HCT116 (cell line): ENCODE measurements around the gene PRR35. TPM values are rescaled to one million over a fixed set of nuclear protein-coding genes. Genes with fewer than 3 reads are reported as not detected.
A peak's percentile ranks its signal among the peaks of the same experiment; 100 is the strongest.

ENCODE experiments used
- ATAC-seq: fragments of 200-7000 bp; cut with Tn5 transposase; 2 replicates; pipeline ENCODE4 v1.9.1; 2020; ENCODE audit warnings: mild to moderate bottlenecking, moderate library complexity
- Bru-seq: library from RNA; stranded (reverse); fragments of 400-500 nt; gene quantifications from one replicate; lab custom pipeline; 2021; lab: Mats Ljungman, UMichigan
- BruChase-seq, 2 experiments: library from RNA; stranded (reverse); fragments of 400-500 nt; gene quantifications; one replicate each; lab custom pipeline; 2021; lab: Mats Ljungman, UMichigan
- BruUV-seq: library from RNA; stranded (reverse); fragments of 400-500 nt; replicated peaks from 2 replicates; lab custom pipeline; 2021; lab: Mats Ljungman, UMichigan
- CTCF ChIA-PET: fragments of 300-600 bp; sonication (Branson Sonifier 250); formaldehyde crosslinking; loops from one replicate; lab custom pipeline; 2021; ENCODE audit warnings: antibody characterized with exemption; lab: Charles Lee
- POLR2A ChIA-PET: fragments of 300-600, 350-600 bp; sonication (Branson Sonifier 250); formaldehyde crosslinking; loops from one replicate; lab custom pipeline; 2021; ENCODE audit warnings: antibody characterized with exemption; lab: Charles Lee
- RAD21 ChIA-PET, 2 experiments: fragments of 300-600 bp; sonication (Branson Sonifier 250); formaldehyde crosslinking; loops; one replicate each; lab custom pipeline; 2023; ENCODE audit warnings: low total read pairs in 2 of 2; ENCODE audit not compliant: uncharacterized antibody in 2 of 2, unreplicated experiment in 2 of 2, low non-redundant PET in 1 of 2; lab: Charles Lee
- DNase-seq: peaks from one replicate; pipeline ENCODE4 v3.0.0-alpha.2; 2010; ENCODE audit warnings: low read depth, low spot score
- H2AFZ ChIP-seq: fragments of 200-600 bp; shearing (Covaris generic), sonication (generic); 2 replicates; pipeline ENCODE4 v1.6.1; 2017; ENCODE audit warnings: low read depth, mixed run types, mixed read lengths, antibody characterized with exemption, low read length; ENCODE audit not compliant: poor library complexity, severe bottlenecking
- H3K27ac ChIP-seq: 2 replicates; pipeline ENCODE4 v1.5.1; 2012; ENCODE audit warnings: low read depth, low read length
- H3K27me3 ChIP-seq: fragments of 200-600 bp; sonication (generic); 2 replicates; pipeline ENCODE4 v1.6.1; 2016; ENCODE audit warnings: mixed run types, low read length, mixed read lengths; ENCODE audit not compliant: insufficient read depth
- H3K36me3 ChIP-seq, 2 experiments: fragments of 200-500 bp in 1 of 2; fragments of 200-600 bp in 1 of 2; sonication (Bioruptor generic) in 1 of 2; sonication (generic) in 1 of 2; 2 replicates each; pipeline versions ENCODE4 v1.5.1 to v1.6.1; 2014 to 2016; ENCODE audit warnings: low read length in 2 of 2, inconsistent platforms in 1 of 2, mixed read lengths in 1 of 2, mixed run types in 1 of 2; ENCODE audit not compliant: insufficient read depth in 2 of 2, control insufficient read depth in 1 of 2
- H3K4me1 ChIP-seq, 2 experiments: fragments of 200-600 bp in 1 of 2; sonication (generic) in 1 of 2; 2 replicates each; pipeline versions ENCODE4 v1.5.1 to v1.6.1; 2012 to 2017; ENCODE audit warnings: low read length in 2 of 2, inconsistent platforms in 1 of 2, mild to moderate bottlenecking in 1 of 2, mixed read lengths in 1 of 2, mixed run types in 1 of 2, moderate library complexity in 1 of 2; ENCODE audit not compliant: insufficient read depth in 2 of 2, control insufficient read depth in 1 of 2
- H3K4me2 ChIP-seq: fragments of 200-600 bp; sonication (generic); 2 replicates; pipeline ENCODE4 v1.6.1; 2017; ENCODE audit warnings: mixed run types, low read length, mixed read lengths
- H3K4me3 ChIP-seq, 2 experiments: fragments of 200-600 bp in 1 of 2; sonication (generic) in 1 of 2; replicated peaks in 1 of 2; 2 replicates each; pipeline ENCODE4 v1.5.1; 2011 to 2016; ENCODE audit warnings: low read length in 2 of 2, control low read depth in 1 of 2, low read depth in 1 of 2, mild to moderate bottlenecking in 1 of 2, mixed read lengths in 1 of 2, mixed run types in 1 of 2
- H3K79me2 ChIP-seq: fragments of 200-600 bp; sonication (generic); 2 replicates; pipeline ENCODE4 v1.6.1; 2017; ENCODE audit warnings: mild to moderate bottlenecking, mixed run types, low read length, moderate library complexity, mixed read lengths; ENCODE audit not compliant: insufficient read depth
- H3K9ac ChIP-seq: fragments of 200-600 bp; sonication (generic); 2 replicates; pipeline ENCODE4 v1.6.1; 2016; ENCODE audit warnings: low read length, mixed read lengths
- H3K9me2 ChIP-seq: fragments of 200-600 bp; sonication (generic), shearing (Covaris generic); 2 replicates; pipeline ENCODE4 v1.6.1; 2017; ENCODE audit warnings: mixed run types, mild to moderate bottlenecking, moderate library complexity; ENCODE audit not compliant: insufficient read depth
- H3K9me3 ChIP-seq, 2 experiments: fragments of 200-500 bp in 1 of 2; fragments of 200-600 bp in 1 of 2; sonication (Bioruptor generic) in 1 of 2; sonication (generic) in 1 of 2; 2 replicates each; pipeline ENCODE4 v1.6.1; 2014 to 2017; ENCODE audit warnings: low read length in 2 of 2, mixed read lengths in 2 of 2, inconsistent platforms in 1 of 2, low read depth in 1 of 2, mild to moderate bottlenecking in 1 of 2, mixed run types in 1 of 2, moderate library complexity in 1 of 2; ENCODE audit not compliant: control insufficient read depth in 1 of 2, insufficient read depth in 1 of 2
- H4K20me1 ChIP-seq: fragments of 200-600 bp; sonication (generic), shearing (Covaris generic); 2 replicates; pipeline ENCODE4 v1.6.1; 2017; ENCODE audit warnings: mixed run types, mild to moderate bottlenecking, moderate library complexity; ENCODE audit not compliant: insufficient read depth
- ATF3 ChIP-seq: IDR thresholded peaks from 2 replicates; pipeline ENCODE4 v1.6.1; 2012
- CBX3 ChIP-seq: IDR thresholded peaks from 2 replicates; pipeline ENCODE4 v1.6.1; 2012; ENCODE audit warnings: low read depth
- CTCF ChIP-seq, 3 experiments: fragments of 200-600 bp in 1 of 3; sonication (generic) in 1 of 3; IDR thresholded peaks in 2 of 3; conservative IDR thresholded peaks in 1 of 3; 2 replicates each; pipeline ENCODE4 v1.5.1; 2012 to 2017; ENCODE audit warnings: low read depth in 2 of 3, low read length in 2 of 3, antibody characterized with exemption in 1 of 3, borderline replicate concordance in 1 of 3, control low read depth in 1 of 3, mild to moderate bottlenecking in 1 of 3, mixed read lengths in 1 of 3, mixed run types in 1 of 3, moderate library complexity in 1 of 3; ENCODE audit not compliant: insufficient read depth in 1 of 3
- ELF1 ChIP-seq: IDR thresholded peaks from 2 replicates; pipeline ENCODE4 v1.6.1; 2012; ENCODE audit warnings: low read depth, borderline replicate concordance
- EZH2 ChIP-seq: fragments of 200-600 bp; sonication (generic); IDR thresholded peaks from 2 replicates; pipeline ENCODE4 v1.6.1; 2017; ENCODE audit warnings: antibody characterized with exemption, mixed run types
- FOSL1 ChIP-seq: IDR thresholded peaks from 2 replicates; pipeline ENCODE4 v1.6.1; 2012; ENCODE audit warnings: low read depth
- JUND ChIP-seq: IDR thresholded peaks from 2 replicates; pipeline ENCODE4 v1.6.1; 2012
- MAX ChIP-seq: IDR thresholded peaks from 2 replicates; pipeline ENCODE4 v1.6.1; 2012
- POLR2AphosphoS5 ChIP-seq: IDR thresholded peaks from 2 replicates; pipeline ENCODE4 v1.6.1; 2011; ENCODE audit warnings: mild to moderate bottlenecking, low read depth, low read length, moderate library complexity
- REST ChIP-seq: IDR thresholded peaks from 2 replicates; pipeline ENCODE4 v1.6.1; 2012; ENCODE audit warnings: low read depth
- SIN3A ChIP-seq: IDR thresholded peaks from 2 replicates; pipeline ENCODE4 v1.6.1; 2012; ENCODE audit warnings: low read depth
- SP1 ChIP-seq: IDR thresholded peaks from 2 replicates; pipeline ENCODE4 v1.6.1; 2012; ENCODE audit warnings: low read depth
- SRF ChIP-seq: IDR thresholded peaks from 2 replicates; pipeline ENCODE4 v1.6.1; 2012; ENCODE audit warnings: low read depth
- TCF7L2 ChIP-seq: IDR thresholded peaks from 2 replicates; pipeline ENCODE4 v1.7.0; 2011; ENCODE audit warnings: borderline replicate concordance, inconsistent platforms; ENCODE audit not compliant: insufficient read depth, insufficient read length; ENCODE audit errors: extremely low read depth
- YY1 ChIP-seq: IDR thresholded peaks from 2 replicates; pipeline ENCODE4 v1.6.1; 2011; ENCODE audit warnings: low read length, low read depth, moderate library complexity, mild to moderate bottlenecking; ENCODE audit not compliant: insufficient replicate concordance; ENCODE audit errors: extremely low read depth
- ZBTB33 ChIP-seq: IDR thresholded peaks from 2 replicates; pipeline ENCODE4 v1.6.1; 2011; ENCODE audit warnings: mild to moderate bottlenecking, low read length, moderate library complexity; ENCODE audit not compliant: insufficient replicate concordance; ENCODE audit errors: extremely low read depth
- ZFX ChIP-seq: fragments of 450-650 bp; IDR thresholded peaks from 2 replicates; pipeline ENCODE4 v1.6.1; 2017
- intact Hi-C: fragments of 100-400 bp; cut with micrococcal nuclease; formaldehyde crosslinking; loops from 2 replicates; pipeline ENCODE4 v1.10.0; 2022
- long read RNA-seq: library from polyadenylated mRNA; unstranded; transcript quantifications from one replicate; pipeline ENCODE4 v2.0.0, GENCODE V29; 2021; ENCODE audit not compliant: unreplicated experiment
- polyA plus RNA-seq: library from polyadenylated mRNA; unstranded; fragments of >200 nt; gene quantifications from 2 replicates; pipeline ENCODE4 v1.2.1, GENCODE V29; 2012; ENCODE audit warnings: missing spikeins
- total RNA-seq: library from RNA; stranded (reverse); gene quantifications from one replicate; pipeline ENCODE4 v1.2.1, GENCODE V29; 2021; ENCODE audit not compliant: unreplicated experiment

PRR35 gene
- total RNA-seq, result not detected
- not detected in 2 replicates for polyA plus RNA-seq
- not detected for Bru-seq, nascent RNA
- BruChase-seq, experiment 1, labeled RNA remaining after a 6-hour chase, result not detected
- percentile 14 among the genes with signal in this experiment for BruChase-seq, experiment 2, labeled RNA remaining after a 2-hour chase
- long read RNA-seq, partial matches to known transcripts, result 1 of 1 reads
- long read RNA-seq, other reads (novel, unspliced or antisense), result 0 of 1 reads

GRCh38 chr16:560204-560700 lies at the start of gene PRR35:
PRR35 (plus strand) TSS chr16:560394; CDS start chr16:563295, 2,901 bp downstream.
- RAD21 ChIA-PET, result no interaction called here
- DNase-seq (no peak), ATAC-seq (no peak)
- Histone ChIP-seq H3K79me2 (no peaks in the 10 kb centered on the region), H3K4me2 (no peak within 1 kb of the TSS), H4K20me1 (no peaks in the 10 kb centered on the region), H3K9me2 (no peaks in the 10 kb centered on the region), H3K4me1 (no peaks in the 10 kb centered on the region), H3K4me3 (no peak within 1 kb of the TSS), H3K36me3 (no peaks in the 10 kb centered on the region), H3K27me3 (no peaks in the 10 kb centered on the region), H3K9ac (no peak within 1 kb of the TSS), H3K27ac (no peak within 1 kb of the TSS), H2AFZ (no peak within 1 kb of the TSS), H3K9me3 (no peaks in the 10 kb centered on the region)
- CTCF ChIA-PET, result no interaction called here
- no peak for TF ChIP-seq SP1
- TF ChIP-seq JUND, result no peak
- TF ChIP-seq YY1, result no peak
- TF ChIP-seq ELF1, result no peak
- TF ChIP-seq MAX, result no peak
- no peak for TF ChIP-seq SIN3A
- TF ChIP-seq REST, result no peak
- TF ChIP-seq FOSL1, result no peak
- no peak for TF ChIP-seq TCF7L2
- TF ChIP-seq SRF, result no peak
- no peak for TF ChIP-seq CTCF (IDR thresholded peaks at IDR 0.05 in 2 of 3, conservative IDR thresholded peaks at IDR 0.05 in 1 of 3; ENCODE audit: borderline replicate concordance in 1 of 3, insufficient read depth in 1 of 3, low read depth in 2 of 3, low read length in 2 of 3)
- TF ChIP-seq ZBTB33, result no peak
- TF ChIP-seq POLR2AphosphoS5, result no peak
- TF ChIP-seq CBX3, result no peak
- no peak for TF ChIP-seq ATF3
- no peak for TF ChIP-seq ZFX
- no peak for TF ChIP-seq EZH2
- BruUV-seq, result no TSS peak
- intact Hi-C loops, result no loop called here
- POLR2A ChIA-PET, result no interaction called here
